Stomach (tissue), 9 donors: ENCODE measurements around the gene HK1. TPM values are rescaled to one million over a fixed set of nuclear protein-coding genes. Genes with fewer than 3 reads are reported as not detected.
A peak's percentile ranks its signal among the peaks of the same experiment; 100 is the strongest.

ENCODE experiments used
- DNase-seq, 2 donors: peaks; one replicate each; pipeline versions ENCODE4 v3.0.0 to v3.0.0-alpha.2; 2013 to 2019
- H3K27ac ChIP-seq, 5 donors: fragments of 200-600 bp in 4 of 5; sonication (generic) in 4 of 5; one replicate each; pipeline ENCODE4 v1.5.1; 2013 to 2019; ENCODE audit warnings: mild to moderate bottlenecking in 1 of 5, moderate library complexity in 1 of 5
- H3K27me3 ChIP-seq, 3 donors: fragments of 200-600 bp; sonication (generic); one replicate each; pipeline ENCODE4 v1.5.1; 2017 to 2019; ENCODE audit warnings: mixed run types in 1 of 3
- H3K36me3 ChIP-seq, 4 donors: fragments of 200-600 bp; sonication (generic); 1 replicate in 3 of 4; 2 replicates in 1 of 4; pipeline ENCODE4 v1.5.1; 2016 to 2019
- H3K4me1 ChIP-seq, 4 donors: fragments of 200-600 bp; sonication (generic); one replicate each; pipeline ENCODE4 v1.5.1; 2016 to 2019
- H3K4me3 ChIP-seq, 4 donors: fragments of 200-600 bp; sonication (generic) in 3 of 4; one replicate each; pipeline ENCODE4 v1.5.1; 2016 to 2019; ENCODE audit warnings: mild to moderate bottlenecking in 1 of 4
- H3K9me3 ChIP-seq, 4 donors: fragments of 200-600 bp; sonication (generic); one replicate each; pipeline ENCODE4 v1.5.1; 2016 to 2019
- CTCF ChIP-seq, 7 experiments: fragments of 450-650 bp in 4 of 7; fragments of 200-600 bp in 3 of 7; sonication (generic) in 3 of 7; IDR thresholded peaks; one replicate each; pipeline ENCODE4 v1.5.1; 2016 to 2019; ENCODE audit warnings: antibody characterized with exemption in 7 of 7, control low read depth in 2 of 7, mild to moderate bottlenecking in 1 of 7
- EP300 ChIP-seq: sonication (generic); formaldehyde crosslinking; IDR thresholded peaks from one replicate; pipeline ENCODE4 v1.6.1; 2017; ENCODE audit warnings: antibody characterized with exemption
- POLR2A ChIP-seq, 4 donors: fragments of 450-650 bp; IDR thresholded peaks; one replicate each; pipeline ENCODE4 v1.6.1; 2016; ENCODE audit warnings: antibody characterized with exemption in 4 of 4, control low read depth in 2 of 4, mild to moderate bottlenecking in 1 of 4, moderate library complexity in 1 of 4
- POLR2AphosphoS5 ChIP-seq, 3 donors: sonication (generic); formaldehyde crosslinking; IDR thresholded peaks; one replicate each; pipeline ENCODE4 v1.6.1; 2016; ENCODE audit warnings: antibody characterized with exemption in 3 of 3
- WGBS, 5 donors: extraction: QIAGEN DNeasy Blood & Tissue Kit in 3 of 5; methylation state at CpG; one replicate each; pipeline versions ENCODE4 v1.1.5 to v1.1.7; 2013 to 2018; 5-methylcytosine and 5-hydroxymethylcytosine counted together
- intact Hi-C: fragments of 100-400 bp; cut with DNase I; formaldehyde crosslinking; loops from one replicate; pipeline ENCODE4 v1.15.1; 2023; ENCODE audit warnings: low total_unique reads
- polyA plus RNA-seq, 3 donors: library from polyadenylated mRNA; stranded (reverse); fragments of 200-250 nt; gene quantifications; one replicate each; pipeline ENCODE4 v1.2.3, GENCODE V29; 2013
- total RNA-seq, 5 donors: library from RNA; depleted of rRNA; stranded (reverse); fragments of >200 nt; gene quantifications; one replicate each; pipeline versions ENCODE4 v1.1.0 to v1.2.3, GENCODE V29; 2014 to 2016
- donor health status: healthy with polysubstance abuse.
- donor health status: Bipolar disorder and iron deficiency.
- donor health status: healthy.

Gene HK1
- total and polyA plus RNA-seq, 8 donors: 32.7 to 60.9 (median 50.8) TPM

- intact Hi-C loops: no loop called here
- Histone ChIP-seq H3K4me1 (peaks cover 73 to 100% (median 88%) of the 10 kb centered on the region in 4 donors), H3K27me3 (no peaks in the 10 kb centered on the region), H3K27ac (peak overlapping the region; percentile 6 to 86 (median 79)), H3K4me3 (peak overlapping the region in 2 of 4 donors; percentile 3 to 6), H3K36me3 (peaks cover 0 to 12% (median 0%) of the 10 kb centered on the region in 4 donors), H3K9me3 (no peaks in the 10 kb centered on the region)
- TF ChIP-seq EP300: no peak
- no peak for TF ChIP-seq CTCF (IDR thresholded peaks at IDR 0.05)
- TF ChIP-seq POLR2AphosphoS5 (IDR thresholded peaks at IDR 0.05): no peak
- TF ChIP-seq POLR2A (IDR thresholded peaks at IDR 0.05): no peak
- peak in 1 of 2 donors; percentile 73 for DNase-seq
- WGBS, 5 donors: 28 to 50% (median 45%) methylated on average over 9 to 13 of the region's 13 CpGs
Observed at GRCh38 chr10:69335063-69335587, 56.8 kb downstream of the HK1 start.

DNA sequence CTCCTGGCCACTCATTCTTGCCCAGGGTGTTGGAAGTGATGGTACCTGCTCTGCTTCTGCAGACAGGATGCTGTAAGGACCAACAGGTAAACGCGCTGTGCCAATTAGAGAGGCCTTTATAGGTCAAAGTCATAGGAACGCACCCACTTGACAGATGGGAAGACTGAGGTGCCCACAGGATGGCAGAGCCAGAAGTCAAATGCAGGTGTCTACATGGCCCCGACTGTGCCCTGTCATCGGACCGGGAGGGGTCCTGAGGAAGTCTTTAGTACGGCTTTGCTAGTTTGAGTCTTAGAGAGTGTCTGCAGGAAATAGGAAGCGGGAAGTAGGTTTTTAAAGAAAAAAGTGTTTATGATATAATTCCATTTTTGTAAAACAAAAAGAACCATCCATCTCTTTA lies 57.3 kb downstream of the HK1 start:
- TF ChIP-seq CTCF (IDR thresholded peaks at IDR 0.05) (no peak), EP300 (no peak), POLR2AphosphoS5 (IDR thresholded peaks at IDR 0.05) (no peak), POLR2A (IDR thresholded peaks at IDR 0.05) (no peak)
- H3K27ac ChIP-seq: peak overlapping the region; percentile 6 to 86 (median 79)
- H3K27me3 ChIP-seq: no peaks in the 10 kb centered on the region
- intact Hi-C loops: no loop called here
- peaks cover 0 to 8% (median 0%) of the 10 kb centered on the region in 4 donors for H3K36me3 ChIP-seq
- DNase-seq: no peak
- H3K4me3 ChIP-seq: no peak overlapping the region
- 86 to 92% (median 90%) methylated on average over 8 of the region's 8 CpGs for WGBS, 5 donors
- no peaks in the 10 kb centered on the region for H3K9me3 ChIP-seq
- H3K4me1 ChIP-seq: peaks cover 75 to 98% (median 87%) of the 10 kb centered on the region in 4 donors

GRCh38 chr10:69336952-69337295 lies 58.6 kb downstream of the HK1 start:
- no peak for DNase-seq
- TF ChIP-seq POLR2AphosphoS5 (IDR thresholded peaks at IDR 0.05): no peak
- TF ChIP-seq CTCF (IDR thresholded peaks at IDR 0.05): no peak
- no peak for TF ChIP-seq EP300
- no peak for TF ChIP-seq POLR2A (IDR thresholded peaks at IDR 0.05)
- H3K4me1 ChIP-seq: peaks cover 70 to 95% (median 80%) of the 10 kb centered on the region in 4 donors

GRCh38 chr10:69337296-69338132 lies 59.2 kb downstream of the HK1 start:
- H3K36me3 ChIP-seq: no peaks in the 10 kb centered on the region
- 52 to 67% (median 58%) methylated on average over 13 to 16 of the region's 16 CpGs for WGBS, 5 donors
- H3K27ac ChIP-seq: peak overlapping the region in 4 of 5 donors; percentile 37 to 68 (median 64)
- no peak overlapping the region for H3K4me3 ChIP-seq
- H3K9me3 ChIP-seq: no peaks in the 10 kb centered on the region
- peaks cover 65 to 95% (median 77%) of the 10 kb centered on the region in 4 donors for H3K4me1 ChIP-seq
- no peaks in the 10 kb centered on the region for H3K27me3 ChIP-seq
- DNase-seq: peak in 1 of 2 donors; percentile 40
- TF ChIP-seq POLR2A (IDR thresholded peaks at IDR 0.05): no peak
- TF ChIP-seq POLR2AphosphoS5 (IDR thresholded peaks at IDR 0.05): peak in 1 of 3 donors; percentile 10
- no peak for TF ChIP-seq CTCF (IDR thresholded peaks at IDR 0.05)
- intact Hi-C loops: no loop called here

More at GRCh38 chr10:69336952-69337295, 58.6 kb downstream of the HK1 start:
- no peaks in the 10 kb centered on the region for H3K36me3 ChIP-seq
- H3K27me3 ChIP-seq: no peaks in the 10 kb centered on the region
- no peaks in the 10 kb centered on the region for H3K9me3 ChIP-seq
- intact Hi-C loops: no loop called here
- H3K27ac ChIP-seq: peak overlapping the region in 4 of 5 donors; percentile 37 to 68 (median 64)
- no peak overlapping the region for H3K4me3 ChIP-seq
- 83 to 90% (median 89%) methylated on average over 2 of the region's 2 CpGs for WGBS, 5 donors
